SHP77 treated with DMSO at 0.1 percent for 48 hours (cell line): ENCODE data around the gene CACNA2D4.
A peak's percentile ranks its signal among the peaks of the same experiment; 100 is the strongest.

Source experiments
- DNase-seq: peaks from one replicate; lab custom pipeline; 2025; lab: John Stamatoyannopoulos, UW

Gene CACNA2D4

GRCh38 chr12:1917172-1918070, 1.0 kb downstream of the CACNA2D4 start:
- no peak for DNase-seq

GRCh38 chr12:1916371-1917171, 1.9 kb downstream of the CACNA2D4 start:
- no peak for DNase-seq

GRCh38 chr12:1915082-1915968, 3.1 kb downstream of the CACNA2D4 start:
- no peak for DNase-seq

DNA sequence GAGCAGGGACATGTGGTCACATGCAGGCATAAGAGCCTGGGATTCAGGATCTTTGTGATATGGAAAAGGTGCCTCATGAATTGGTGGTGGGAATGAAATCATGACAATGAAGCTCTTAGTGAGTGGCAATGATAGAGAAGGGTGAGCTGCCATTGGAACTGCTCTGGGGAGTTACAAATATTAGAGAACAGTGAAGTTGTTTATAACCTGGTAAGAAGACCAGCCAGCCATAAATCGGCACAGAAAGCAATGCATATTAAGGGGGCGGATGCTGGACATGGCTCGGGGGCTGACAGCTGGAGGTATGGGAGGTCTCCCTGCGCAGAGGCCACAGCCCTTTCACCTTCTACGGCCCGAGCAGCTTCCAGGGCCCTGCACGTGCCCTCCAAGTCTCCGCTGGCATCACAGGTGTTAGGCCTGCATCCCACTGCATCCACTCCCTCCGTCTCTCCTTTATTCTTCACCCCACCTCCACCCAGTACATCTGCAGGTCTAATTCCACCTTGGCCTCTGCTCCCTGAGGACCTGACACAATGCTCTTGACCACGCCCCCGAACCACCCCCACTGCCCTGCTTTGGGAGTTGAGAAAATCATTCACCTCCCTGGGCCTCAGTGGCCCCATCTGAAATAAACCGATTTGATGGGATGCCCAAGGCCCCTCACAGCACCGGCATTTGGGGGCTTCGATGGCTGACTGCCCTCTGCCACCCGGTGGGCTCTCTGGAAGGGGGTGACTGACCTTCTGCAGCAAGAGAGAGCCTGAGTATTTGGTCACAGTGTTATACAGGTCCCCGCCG, 4.1 kb downstream of the CACNA2D4 start:
- DNase-seq, result no peak

DNA sequence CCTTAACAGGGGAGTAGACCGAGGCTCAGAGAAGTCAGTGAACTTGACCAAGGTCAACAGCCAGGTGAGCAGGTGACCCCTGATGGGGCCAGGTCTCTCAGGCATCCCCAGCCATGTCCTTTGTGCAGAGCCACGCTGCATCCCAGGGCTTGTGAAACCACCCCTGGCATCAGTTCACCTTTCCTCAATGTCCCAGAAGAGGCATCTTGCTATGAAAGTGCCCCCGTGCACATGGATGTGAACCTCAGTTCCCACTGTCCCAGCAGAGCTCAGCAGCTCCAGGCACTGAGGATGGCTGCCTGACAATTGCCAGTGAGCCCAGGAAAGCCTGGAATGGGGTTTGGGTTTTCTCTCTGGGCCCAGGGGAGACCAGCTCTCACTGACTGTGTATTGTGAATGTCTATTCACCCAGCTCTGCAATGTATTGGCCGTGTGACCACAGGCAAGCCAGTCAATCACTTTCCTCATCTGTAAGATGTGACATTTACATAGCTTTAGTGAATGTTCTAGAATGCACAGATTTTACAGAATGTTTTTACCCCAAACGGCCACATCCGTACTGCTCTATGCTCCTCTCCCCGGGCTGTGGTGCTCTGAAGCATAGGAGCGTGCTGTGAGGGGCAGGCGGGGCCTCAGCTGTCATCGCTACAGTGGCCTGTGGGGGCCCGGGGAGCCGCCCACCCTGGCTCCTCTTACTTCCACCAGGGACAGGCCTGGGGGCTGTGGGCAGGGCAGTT, 4.9 kb downstream of the CACNA2D4 start:
- no peak for DNase-seq

- DNase-seq, result no peak
These were observed 5.7 kb downstream of the CACNA2D4 start for GRCh38 chr12:1912580-1913376.

- peak; percentile 38 for DNase-seq
These were observed 6.6 kb downstream of the CACNA2D4 start for GRCh38 chr12:1911598-1912575.

DNA sequence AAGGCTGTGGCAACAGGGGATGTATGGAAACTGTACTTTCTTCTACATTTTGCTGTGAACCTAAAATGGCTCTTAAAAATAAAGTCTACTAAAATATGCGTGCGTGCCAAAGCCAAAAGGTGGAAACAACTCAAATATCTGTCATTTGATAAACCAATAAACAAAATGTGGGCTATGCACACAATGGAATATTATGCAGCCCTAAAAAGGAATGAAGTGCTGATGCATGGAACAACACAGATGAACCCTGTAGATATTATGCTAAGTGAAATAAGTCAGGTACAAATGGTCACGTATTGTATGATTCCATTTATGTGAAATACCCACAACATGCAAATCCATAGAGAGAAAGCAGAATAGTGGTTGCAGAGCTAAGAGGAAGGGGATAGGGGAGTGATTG, 8.0 kb downstream of the CACNA2D4 start:
- no peak for DNase-seq

GRCh38 chr12:1908758-1909157, 9.7 kb downstream of the CACNA2D4 start:
- DNase-seq, result no peak

GRCh38 chr12:1907652-1908611, 10.5 kb downstream of the CACNA2D4 start:
- no peak for DNase-seq

DNA sequence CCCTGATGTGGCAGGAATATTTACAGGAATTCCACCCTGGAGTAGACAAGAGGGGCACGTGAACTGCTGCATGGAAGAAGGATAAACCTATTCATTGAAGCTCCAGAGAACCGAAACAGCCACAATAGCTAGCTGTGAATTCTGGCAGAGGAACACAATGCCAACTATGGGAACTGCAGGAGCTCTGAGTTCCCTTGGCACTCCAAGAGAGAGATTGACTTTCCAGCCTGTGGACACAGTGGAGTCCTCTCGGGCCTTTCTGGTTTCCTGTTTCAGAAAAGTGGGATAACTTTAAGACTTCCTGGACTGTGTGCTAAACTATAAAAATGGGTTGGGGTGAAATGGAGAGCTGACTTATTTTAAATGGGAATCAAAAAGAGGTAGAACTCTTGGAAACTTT, 11.9 kb downstream of the CACNA2D4 start:
- no peak for DNase-seq

DNA sequence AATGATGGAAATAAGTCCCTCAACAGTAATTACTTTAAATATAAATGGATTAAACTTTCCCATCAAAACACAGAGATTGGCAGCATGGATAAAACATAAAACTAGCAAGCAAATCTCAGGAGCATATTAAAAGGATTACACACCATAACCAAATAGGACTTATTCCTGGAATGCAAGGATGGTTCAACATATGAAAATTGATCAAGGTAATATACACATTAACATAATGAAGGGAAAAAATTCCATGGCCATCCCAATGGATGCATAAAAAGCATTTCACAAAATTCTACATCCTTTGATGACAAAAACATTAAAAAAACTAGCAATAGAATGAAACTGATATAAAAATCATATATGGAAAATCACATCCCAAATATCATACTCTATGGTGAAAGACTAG, 13.6 kb downstream of the CACNA2D4 start:
- no peak for DNase-seq

DNA sequence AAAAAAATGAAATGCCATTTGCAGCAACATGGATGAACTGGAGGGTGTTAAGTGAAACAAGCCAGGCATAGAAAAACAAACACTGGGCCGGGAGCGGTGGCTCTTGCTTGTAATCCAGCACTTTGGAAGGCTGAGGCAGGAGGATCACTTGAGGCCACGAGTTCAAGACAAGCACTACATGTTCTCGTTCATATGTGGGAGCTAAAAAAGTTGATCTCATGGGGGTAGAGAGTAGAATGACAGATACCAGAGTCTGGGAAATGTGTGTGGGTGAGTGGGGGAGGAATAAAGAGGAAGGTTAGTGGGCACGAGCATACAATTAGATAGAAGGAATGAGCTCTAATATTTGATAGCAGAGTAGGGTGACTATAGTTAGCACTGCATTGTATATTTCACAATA, 21.5 kb downstream of the CACNA2D4 start:
- DNase-seq, result no peak

DNA sequence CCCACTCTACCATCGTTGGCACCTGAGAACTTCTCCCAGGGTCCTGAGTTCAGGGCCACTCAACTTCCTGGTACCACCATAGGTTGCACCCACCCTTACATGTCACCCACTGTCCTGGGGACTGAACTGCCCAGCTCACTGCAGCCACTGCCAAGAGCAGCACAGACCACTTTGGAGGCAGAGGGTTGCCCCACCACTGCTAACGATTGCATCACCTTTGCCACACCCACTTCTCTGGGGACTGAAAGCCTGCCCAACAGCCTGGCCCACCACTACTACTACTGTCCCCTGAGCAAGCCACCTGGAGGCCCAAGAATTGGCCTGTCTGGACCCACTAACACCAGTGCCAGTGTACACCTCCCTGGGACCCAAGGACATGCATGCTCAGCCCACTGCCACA, 27.6 kb downstream of the CACNA2D4 start:
- DNase-seq, result no peak

- no peak for DNase-seq
These were observed 28.2 kb downstream of the CACNA2D4 start for GRCh38 chr12:1890119-1890703.

DNA sequence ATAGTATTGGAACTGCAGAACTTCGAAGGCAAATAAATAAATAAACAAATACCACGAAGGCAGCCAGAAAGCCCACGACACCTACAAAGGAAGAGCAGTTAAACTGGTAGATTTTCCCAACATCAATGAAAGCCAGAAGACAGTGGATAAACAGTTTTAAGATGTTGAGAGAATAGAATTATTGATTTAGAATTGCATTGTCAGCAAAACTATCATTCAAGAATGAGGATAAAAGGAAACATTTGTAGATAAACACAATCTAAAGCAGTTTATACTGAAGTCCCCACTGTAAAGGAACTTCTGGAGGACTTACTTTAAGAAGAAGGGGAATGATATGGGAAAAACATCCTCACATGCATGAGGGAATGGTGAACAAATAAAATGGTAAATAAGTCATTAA, 29.5 kb downstream of the CACNA2D4 start:
- no peak for DNase-seq
